Sigmoid colon (tissue), 4 donors: Measurements from ENCODE around the gene EBI3.

Experiments used
- CTCF ChIP-seq, 4 experiments: fragments of 450-650 bp in 3 of 4; fragments of 200-600 bp in 1 of 4; IDR thresholded peaks; one replicate each; pipeline ENCODE4 v1.5.1; 2016 to 2019; ENCODE audit warnings: antibody characterized with exemption in 4 of 4, mild to moderate bottlenecking in 3 of 4, moderate library complexity in 2 of 4
- POLR2A ChIP-seq, 2 donors: fragments of 450-650 bp; IDR thresholded peaks; one replicate each; pipeline ENCODE4 v1.6.1; 2016; ENCODE audit warnings: antibody characterized with exemption in 2 of 2, mild to moderate bottlenecking in 2 of 2, moderate library complexity in 2 of 2
- POLR2AphosphoS5 ChIP-seq, 4 donors: sonication (generic); formaldehyde crosslinking; IDR thresholded peaks; one replicate each; pipeline ENCODE4 v1.6.1; 2017; ENCODE audit warnings: antibody characterized with exemption in 4 of 4

- no peak for TF ChIP-seq CTCF (IDR thresholded peaks at IDR 0.05)
- no peak for TF ChIP-seq POLR2A (IDR thresholded peaks at IDR 0.05)
- no peak for TF ChIP-seq POLR2AphosphoS5 (IDR thresholded peaks at IDR 0.05)
Measured at GRCh38 chr19:4215807-4216206, 13.5 kb upstream of the EBI3 start.
